ENCODE measurements around the gene CHCHD4. TPM values are rescaled to one million over a fixed set of nuclear protein-coding genes. Genes with fewer than 3 reads are reported as not detected.
"Not testable (repeated sequence)": the region's sequence is repeated elsewhere in the genome, so short reads cannot be mapped to it uniquely, and the experiment has no call there.

Gene CHCHD4
- total and polyA plus RNA-seq, 8 donors, result 3.2 to 8.6 (median 5.3) TPM

GRCh38 chr3:14092464-14092863 lies 32.2 kb downstream of the CHCHD4 start:
- intact Hi-C loops (cut with DNase I), result no loop called here
- no peak for FAIRE-seq

GRCh38 chr3:14091959-14092358 lies 32.7 kb downstream of the CHCHD4 start:
- H3K4me1 ChIP-seq; FAIRE-seq; DNase-seq; ATAC-seq; H3K9me3 ChIP-seq; H3K36me3 ChIP-seq; H3K4me3 ChIP-seq; intact Hi-C loops (cut with DNase I); H3K27me3 ChIP-seq; H3K27ac ChIP-seq: not testable (repeated sequence)
- 70 to 89% methylated on average over 2 to 3 of the region's 5 CpGs for WGBS, 2 donors

More at GRCh38 chr3:14092464-14092863, 32.2 kb downstream of the CHCHD4 start:
- WGBS, 2 donors, result 86 to 92% methylated on average over 2 of the region's 2 CpGs
- TF ChIP-seq CTCF (IDR thresholded peaks at IDR 0.05), result no peak
- no peaks in the 10 kb centered on the region for H3K36me3 ChIP-seq
- no peak overlapping the region for H3K27ac ChIP-seq
- H3K4me3 ChIP-seq, result no peak overlapping the region
- H3K27me3 ChIP-seq, result peaks cover 0 to 3% (median 0%) of the 10 kb centered on the region in 4 donors
- H3K4me1 ChIP-seq, result no peaks in the 10 kb centered on the region
- DNase-seq (no peak), ATAC-seq (no peak)
- H3K9me3 ChIP-seq, result no peaks in the 10 kb centered on the region

GRCh38 chr3:14087461-14087860 lies 37.2 kb downstream of the CHCHD4 start:
- ATAC-seq; H3K27ac ChIP-seq; intact Hi-C loops (cut with DNase I); FAIRE-seq; DNase-seq; H3K4me1 ChIP-seq; H3K4me3 ChIP-seq; H3K27me3 ChIP-seq; H3K9me3 ChIP-seq; H3K36me3 ChIP-seq: not testable (repeated sequence)
- 66 to 77% methylated on average over 5 of the region's 5 CpGs for WGBS, 2 donors

- no peak overlapping the region for H3K4me3 ChIP-seq
- FAIRE-seq, result no peak
- 71 to 84% methylated on average over 5 of the region's 5 CpGs for WGBS, 2 donors
These were observed 42.5 kb downstream of the CHCHD4 start for GRCh38 chr3:14082108-14082657.

GRCh38 chr3:14077310-14077709 lies 47.4 kb downstream of the CHCHD4 start:
- no peak for FAIRE-seq
- no peak for ATAC-seq
- WGBS, 2 donors, result 79 to 88% methylated on average over 1 of the region's 1 CpG
- no peak for DNase-seq
- H3K4me1 ChIP-seq, result no peaks in the 10 kb centered on the region
- H3K4me3 ChIP-seq, result no peak overlapping the region
- intact Hi-C loops (cut with DNase I), result no loop called here
- H3K27me3 ChIP-seq, result no peaks in the 10 kb centered on the region
- no peak for TF ChIP-seq CTCF (IDR thresholded peaks at IDR 0.05)
- no peaks in the 10 kb centered on the region for H3K36me3 ChIP-seq
- no peak overlapping the region for H3K27ac ChIP-seq
- H3K9me3 ChIP-seq, result no peaks in the 10 kb centered on the region

More at GRCh38 chr3:14082108-14082657, 42.5 kb downstream of the CHCHD4 start:
- intact Hi-C loops (cut with DNase I), result no loop called here
- Histone ChIP-seq H3K27ac (no peak overlapping the region), H3K27me3 (no peaks in the 10 kb centered on the region), H3K36me3 (no peaks in the 10 kb centered on the region), H3K4me1 (no peaks in the 10 kb centered on the region), H3K9me3 (no peaks in the 10 kb centered on the region)
- no peak for ATAC-seq
- TF ChIP-seq CTCF (IDR thresholded peaks at IDR 0.05), result no peak
- DNase-seq, result no peak

- H3K27me3 ChIP-seq; H3K36me3 ChIP-seq; intact Hi-C loops (cut with DNase I); H3K4me3 ChIP-seq; H3K9me3 ChIP-seq; FAIRE-seq; DNase-seq; H3K27ac ChIP-seq; H3K4me1 ChIP-seq; ATAC-seq: not testable (repeated sequence)
- WGBS, 2 donors, result 52 to 71% methylated on average over 3 of the region's 3 CpGs
These were observed 49.4 kb downstream of the CHCHD4 start for GRCh38 chr3:14075233-14075632.
